Measurements from ENCODE around the gene SEBOX. TPM values are rescaled to one million over a fixed set of nuclear protein-coding genes. Genes with fewer than 3 reads are reported as not detected.

The SEBOX gene
- total and polyA plus RNA-seq, 2 of the 8 experiments (the other 6 are each of a cell fraction or from before 2014, with no cell fraction given), result not detected

GRCh38 chr17:28406473-28406814, 41.4 kb upstream of the SEBOX start:
- Histone ChIP-seq H3K9ac (replicated peaks in 1 of 4; ENCODE audit: extremely low read depth in 1 of 4, low read depth in 3 of 4, low read length in 3 of 4) (peak overlapping the region in 1 of 4 experiments; percentile 20; a peak in 2 of 7 replicates), H3K56ac (replicated peaks; ENCODE audit: insufficient read length, low read depth, low read length) (no peak overlapping the region), H3K4ac (replicated peaks; ENCODE audit: insufficient read length, low read depth, low read length) (no peak overlapping the region), H3K4me3 (ENCODE audit: extremely low read depth in 1 of 4, insufficient read depth in 2 of 4, low read depth in 3 of 4, low read length in 4 of 4) (peak overlapping the region; percentile 51 to 74 (median 60)), H3K79me1 (ENCODE audit: low read depth, low read length) (no peaks in the 10 kb centered on the region; the same call in 1 of the 2 replicates), H3K79me2 (ENCODE audit: control insufficient read depth in 1 of 2, insufficient read depth in 2 of 2, low read length in 2 of 2) (no peaks in the 10 kb centered on the region; a peak in 1 of 4 replicates), H4K5ac (ENCODE audit: insufficient read length, low read depth, low read length) (no peak overlapping the region), H3K27ac (ENCODE audit: low read depth, low read length) (no peak overlapping the region), H4K20me1 (replicated peaks in 1 of 2; ENCODE audit: control insufficient read depth in 1 of 2, insufficient read depth in 2 of 2, low read length in 2 of 2) (no peaks in the 10 kb centered on the region), H3K9me3 (ENCODE audit: insufficient read depth in 2 of 2, low read depth in 1 of 2, low read length in 1 of 2) (no peaks in the 10 kb centered on the region), H3K4me2 (ENCODE audit: insufficient read depth in 1 of 2, low read depth in 2 of 2, low read length in 2 of 2) (peak overlapping the region; percentile 78 to 90), H2BK5ac (ENCODE audit: low read depth, low read length) (no peak overlapping the region; the same call in 1 of the 2 replicates), H3K18ac (ENCODE audit: extremely low read depth, low read length) (no peak overlapping the region), H3K27me3 (replicated peaks in 1 of 4; ENCODE audit: control insufficient read depth in 3 of 4, extremely low read depth in 1 of 4, insufficient read depth in 3 of 4, low read length in 3 of 4) (peaks cover 0 to 29% (median 12%) of the 10 kb centered on the region in 4 experiments; a peak in 5 of 7 replicates), H4K8ac (ENCODE audit: extremely low read depth, insufficient read depth, low read length) (no peak overlapping the region), H2BK12ac (ENCODE audit: low read depth, low read length) (no peak overlapping the region; the same call in 1 of the 2 replicates), H3K14ac (ENCODE audit: insufficient read length) (no peak overlapping the region), H2BK120ac (replicated peaks; ENCODE audit: low read depth, low read length) (no peak overlapping the region), H3K36me3 (ENCODE audit: control insufficient read depth in 2 of 4, insufficient read depth in 4 of 4, low read length in 3 of 4) (no peaks in the 10 kb centered on the region), H3K23me2 (ENCODE audit: low read depth, low read length) (peaks cover 12% of the 10 kb centered on the region; the same call in 1 of the 2 replicates), H2AK5ac (ENCODE audit: low read depth, low read length) (no peak overlapping the region), H2BK20ac (ENCODE audit: low read length) (no peak overlapping the region; the same call in 1 of the 2 replicates), H3K4me1 (replicated peaks in 1 of 4; ENCODE audit: control insufficient read depth in 3 of 4, insufficient read depth in 4 of 4, low read length in 3 of 4) (peaks cover 32 to 63% (median 41%) of the 10 kb centered on the region in 4 experiments), H4K91ac (replicated peaks; ENCODE audit: insufficient read length, low read length) (peak overlapping the region; percentile 61), H2BK15ac (ENCODE audit: low read length) (no peak overlapping the region; the same call in 1 of the 2 replicates), H3K23ac (ENCODE audit: insufficient read length) (no peak overlapping the region), H2AFZ (ENCODE audit: low read length) (no peak overlapping the region)
- ChIA-PET POLR2A (ENCODE audit: partially characterized antibody) (interaction anchor here (1.7 to 12.8 kb wide), 3 partner anchors 9 to 20 kb away, joined by 3 to 135 read pairs (median 12); no protein-coding TSS in a partner anchor), CTCF (ENCODE audit: partially characterized antibody) (interaction anchor here (0.8 to 5.8 kb wide), 5 partner anchors 10 to 49 kb away, joined by 3 to 52 read pairs (median 5); partner anchors contain the start of genes POLDIP2 and VTN)
- FAIRE-seq, result peak; percentile 60
- DNase-seq (ENCODE audit: low read depth in 1 of 2, low spot score in 2 of 2), result no peak
- 27% methylated on average over 9 of the region's 9 CpGs; no CpG with 5 or more reads in 1 of the 2 experiments for WGBS, 2 experiments (ENCODE audit: extremely low coverage in 1 of 2, insufficient coverage in 1 of 2, insufficient read length in 1 of 2, insufficient replicate concordance in 2 of 2, low coverage in 1 of 2, low lambda C conversion rate in 2 of 2, missing lambda C conversion rate in 1 of 2)
- TF ChIP-seq POLR2A (IDR thresholded peaks at IDR 0.05; ENCODE audit: control extremely low read depth in 1 of 2, low read depth in 2 of 2, low read length in 2 of 2), result no peak
- TF ChIP-seq, protein P1, sequence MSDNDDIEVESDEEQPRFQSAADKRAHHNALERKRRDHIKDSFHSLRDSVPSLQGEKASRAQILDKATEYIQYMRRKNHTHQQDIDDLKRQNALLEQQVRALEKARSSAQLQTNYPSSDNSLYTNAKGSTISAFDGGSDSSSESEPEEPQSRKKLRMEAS (IDR thresholded peaks at IDR 0.05), result peak; percentile 20; the same call in 1 of the 2 replicates
